Smooth muscle cell (in vitro differentiated cells): Measurements from ENCODE around the gene SUMF1. TPM values are rescaled to one million over a fixed set of nuclear protein-coding genes. Genes with fewer than 3 reads are reported as not detected.

ENCODE experiments used
- DNase-seq: peaks from one replicate; lab custom pipeline; 2025; ENCODE audit not compliant: unreplicated experiment; lab: John Stamatoyannopoulos, UW
- H2AFZ ChIP-seq: fragments of 200-600 bp; sonication (generic); 2 replicates; pipeline ENCODE4 v1.6.0; 2016; ENCODE audit warnings: antibody characterized with exemption, low read depth, mild to moderate bottlenecking
- H3F3A ChIP-seq: fragments of 200-600 bp; sonication (generic); 2 replicates; pipeline ENCODE4 v1.6.0; 2017; ENCODE audit warnings: antibody characterized with exemption, low read depth
- H3K27ac ChIP-seq: fragments of 200-600 bp; sonication (generic); 2 replicates; pipeline ENCODE4 v1.5.1; 2016; ENCODE audit warnings: low read depth, mild to moderate bottlenecking
- H3K27me3 ChIP-seq: fragments of 200-600 bp; sonication (generic); 2 replicates; pipeline ENCODE4 v1.6.1; 2016; ENCODE audit warnings: low read depth, mild to moderate bottlenecking
- H3K36me3 ChIP-seq: fragments of 200-600 bp; sonication (generic); 2 replicates; pipeline ENCODE4 v1.5.1; 2016; ENCODE audit warnings: low read depth
- H3K4me1 ChIP-seq: fragments of 200-600 bp; sonication (generic); 2 replicates; pipeline ENCODE4 v1.5.1; 2016; ENCODE audit warnings: low read depth
- H3K4me2 ChIP-seq: fragments of 200-600 bp; sonication (generic); 2 replicates; pipeline ENCODE4 v1.6.0; 2016; ENCODE audit warnings: mild to moderate bottlenecking
- H3K4me3 ChIP-seq: fragments of 200-600 bp; sonication (generic); 2 replicates; pipeline ENCODE4 v1.5.1; 2016; ENCODE audit warnings: mild to moderate bottlenecking
- H3K79me2 ChIP-seq: fragments of 200-600 bp; sonication (generic); 2 replicates; pipeline ENCODE4 v1.6.0; 2016; ENCODE audit warnings: low read depth, mild to moderate bottlenecking
- H3K9ac ChIP-seq: fragments of 200-600 bp; sonication (generic); 2 replicates; pipeline ENCODE4 v1.6.0; 2016; ENCODE audit warnings: low read depth
- H3K9me3 ChIP-seq: fragments of 200-600 bp; sonication (generic); replicated peaks from 2 replicates; pipeline ENCODE4 v1.5.1; 2016; ENCODE audit warnings: low read depth
- H4K20me1 ChIP-seq: fragments of 200-600 bp; sonication (generic); 2 replicates; pipeline ENCODE4 v1.6.0; 2016; ENCODE audit warnings: low read depth
- CTCF ChIP-seq: fragments of 200-600 bp; sonication (generic); IDR thresholded peaks from 2 replicates; pipeline ENCODE4 v1.5.1; 2017; ENCODE audit warnings: borderline replicate concordance, mild to moderate bottlenecking, antibody characterized with exemption; ENCODE audit not compliant: insufficient read depth, poor library complexity, severe bottlenecking
- WGBS: methylation state at CpG from one replicate; pipeline ENCODE4 v1.1.7; 2016; ENCODE audit warnings: low lambda C conversion rate; 5-methylcytosine and 5-hydroxymethylcytosine counted together
- polyA plus RNA-seq: library from polyadenylated mRNA; unstranded; fragments of >200 nt; fragmentation: Nextera tagmentation; extraction: Ambion mirVana; gene quantifications from 2 replicates; pipeline ENCODE4 v1.2.1, GENCODE V29; 2016
- total RNA-seq: library from RNA; depleted of rRNA; stranded (reverse); fragments of >200 nt; gene quantifications from 2 replicates; pipeline ENCODE4 v1.2.3, GENCODE V29; 2014

The SUMF1 gene
- total and polyA plus RNA-seq, 2 experiments from 2014 or later = 28.3 to 29.5 TPM

- Histone ChIP-seq H3K27me3 (no peaks in the 10 kb centered on the region), H3K79me2 (no peaks in the 10 kb centered on the region), H3K4me1 (peaks cover 19% of the 10 kb centered on the region), H3K4me3 (no peak overlapping the region), H3K27ac (no peak overlapping the region), H3K36me3 (no peaks in the 10 kb centered on the region), H3F3A (no peaks in the 10 kb centered on the region), H3K4me2 (no peak overlapping the region), H3K9ac (no peak overlapping the region), H2AFZ (no peak overlapping the region), H4K20me1 (no peaks in the 10 kb centered on the region), H3K9me3 (no peaks in the 10 kb centered on the region)
- DNase-seq = no peak
- WGBS = 80% methylated on average over 14 of the region's 14 CpGs
- no peak for TF ChIP-seq CTCF
These were observed 37.5 kb upstream of the SUMF1 start for GRCh38 chr3:4504340-4505261.

DNA sequence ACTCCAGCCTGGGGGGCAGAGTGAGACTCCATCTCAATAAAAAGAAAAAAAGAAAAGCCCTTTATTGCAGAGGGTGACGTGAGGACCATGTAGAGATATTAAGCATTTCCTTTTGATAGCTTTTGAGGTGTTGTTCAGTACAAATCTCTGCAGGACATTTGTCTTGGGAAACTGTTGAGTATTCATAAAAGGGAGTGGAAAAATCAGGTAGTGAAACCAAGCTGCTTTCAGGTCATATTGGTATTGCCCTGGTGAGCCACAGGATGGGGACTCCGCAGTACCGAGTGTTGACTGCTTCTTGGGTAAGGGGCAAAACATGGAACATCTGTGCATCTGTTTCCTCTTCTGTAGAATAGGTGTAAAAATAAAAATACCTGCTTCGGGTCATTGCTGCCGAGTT is 36.0 kb upstream of the SUMF1 start:
- H2AFZ ChIP-seq = no peak overlapping the region
- peaks cover 10% of the 10 kb centered on the region for H3K4me1 ChIP-seq
- no peak overlapping the region for H3K4me3 ChIP-seq
- H3K36me3 ChIP-seq = no peaks in the 10 kb centered on the region
- no peak overlapping the region for H3K4me2 ChIP-seq
- DNase-seq = no peak
- H3K9me3 ChIP-seq = no peaks in the 10 kb centered on the region
- 90% methylated on average over 5 of the region's 5 CpGs for WGBS
- no peak overlapping the region for H3K27ac ChIP-seq
- no peaks in the 10 kb centered on the region for H4K20me1 ChIP-seq
- no peaks in the 10 kb centered on the region for H3K79me2 ChIP-seq
- no peaks in the 10 kb centered on the region for H3K27me3 ChIP-seq
- no peaks in the 10 kb centered on the region for H3F3A ChIP-seq
- no peak overlapping the region for H3K9ac ChIP-seq
- no peak for TF ChIP-seq CTCF

GRCh38 chr3:4501927-4502326 is 34.9 kb upstream of the SUMF1 start:
- no peaks in the 10 kb centered on the region for H3K9me3 ChIP-seq
- WGBS = 91% methylated on average over 9 of the region's 9 CpGs

More at GRCh38 chr3:4501927-4502326, 34.9 kb upstream of the SUMF1 start:
- H3F3A ChIP-seq = no peaks in the 10 kb centered on the region
- H3K4me1 ChIP-seq = peaks cover 10% of the 10 kb centered on the region
- H3K4me2 ChIP-seq = no peak overlapping the region
- DNase-seq = no peak
- TF ChIP-seq CTCF = no peak
- H3K9ac ChIP-seq = no peak overlapping the region
- no peak overlapping the region for H2AFZ ChIP-seq
- no peak overlapping the region for H3K27ac ChIP-seq
- H4K20me1 ChIP-seq = no peaks in the 10 kb centered on the region
- H3K36me3 ChIP-seq = no peaks in the 10 kb centered on the region
- no peaks in the 10 kb centered on the region for H3K79me2 ChIP-seq
- H3K4me3 ChIP-seq = no peak overlapping the region
- H3K27me3 ChIP-seq = no peaks in the 10 kb centered on the region
